K562 (cell line): Measurements from ENCODE around the gene JUNB. TPM values are rescaled to one million over a fixed set of nuclear protein-coding genes. Genes with fewer than 3 reads are reported as not detected.

Source experiments
- ARHGAP35 ChIP-seq: fragments of 450-650 bp; IDR thresholded peaks from 2 replicates; pipeline ENCODE4 v1.6.1; 2018; ENCODE audit not compliant: partially characterized antibody
- ATF1 ChIP-seq, 2 experiments: fragments of 450-650 bp in 1 of 2; IDR thresholded peaks; 2 replicates each; pipeline ENCODE4 v1.6.1; 2016; ENCODE audit warnings: missing compliant biosample characterization in 1 of 2, missing genetic modification characterization in 1 of 2
- CBX3 ChIP-seq, 2 experiments: IDR thresholded peaks; 1 replicate in 1 of 2; 2 replicates in 1 of 2; pipeline ENCODE4 v1.6.1; 2012; ENCODE audit warnings: inconsistent platforms in 2 of 2, low read length in 2 of 2, borderline replicate concordance in 1 of 2, control low read depth in 1 of 2
- CSDE1 ChIP-seq, 2 experiments: fragments of 450-650 bp; IDR thresholded peaks; 2 replicates each; pipeline ENCODE4 v1.6.1; 2016; ENCODE audit warnings: mild to moderate bottlenecking in 1 of 2
- CTBP1 ChIP-seq: fragments of 450-650 bp; IDR thresholded peaks from 2 replicates; pipeline ENCODE4 v1.6.1; 2016; ENCODE audit warnings: borderline replicate concordance
- DPF2 ChIP-seq: fragments of 450-650 bp; IDR thresholded peaks from 2 replicates; pipeline ENCODE4 v1.6.1; 2016
- ELF4 ChIP-seq: fragments of 450-650 bp; formaldehyde crosslinking; IDR thresholded peaks from 2 replicates; pipeline ENCODE4 v1.4.0; 2022; ENCODE audit warnings: missing genetic modification characterization
- EP400 ChIP-seq: fragments of 450-650 bp; IDR thresholded peaks from 2 replicates; pipeline ENCODE4 v1.6.1; 2017; ENCODE audit warnings: antibody characterized with exemption, mild to moderate bottlenecking, moderate library complexity
- FOSL1 ChIP-seq: fragments of 200-800 bp; sonication (Bioruptor generic); conservative IDR thresholded peaks from 2 replicates; pipeline ENCODE4 v1.6.1; 2016; ENCODE audit warnings: missing genetic modification characterization, missing compliant biosample characterization
- GATAD2A ChIP-seq: fragments of 450-650 bp; IDR thresholded peaks from 2 replicates; pipeline ENCODE4 v1.6.1; 2017
- HCFC1 ChIP-seq: IDR thresholded peaks from 2 replicates; pipeline ENCODE4 v1.6.1; 2012; ENCODE audit warnings: low read depth, low read length, improper control_type of control experiment
- JUND ChIP-seq, 2 experiments: IDR thresholded peaks; 2 replicates in 1 of 2; 3 replicates in 1 of 2; pipeline ENCODE4 v1.6.1; 2011; ENCODE audit warnings: borderline replicate concordance in 2 of 2, low read depth in 2 of 2, low read length in 2 of 2, improper control_type of control experiment in 1 of 2, missing biosample characterization in 1 of 2, missing genetic modification characterization in 1 of 2, missing genetic modification reagents in 1 of 2
- MEF2D ChIP-seq: conservative IDR thresholded peaks from 2 replicates; pipeline ENCODE4 v1.6.1; 2016; ENCODE audit warnings: low read depth, missing genetic modification characterization, missing compliant biosample characterization
- MYC ChIP-seq, 2 experiments: fragments of 250-450 bp in 1 of 2; sonication (Bioruptor Pico) in 1 of 2; IDR thresholded peaks; 2 replicates each; pipeline versions ENCODE4 v1.5.1 to v1.6.1; 2012 to 2021; ENCODE audit warnings: low read depth in 2 of 2, borderline replicate concordance in 1 of 2, improper control_type of control experiment in 1 of 2, low read length in 1 of 2, mild to moderate bottlenecking in 1 of 2, moderate library complexity in 1 of 2
- NR2C1 ChIP-seq, 2 experiments: fragments of 450-650 bp; IDR thresholded peaks; 2 replicates each; pipeline ENCODE4 v1.6.1; 2017; ENCODE audit warnings: mild to moderate bottlenecking in 2 of 2, antibody characterized with exemption in 1 of 2, inconsistent platforms in 1 of 2, missing compliant biosample characterization in 1 of 2, missing genetic modification characterization in 1 of 2
- NUFIP1 ChIP-seq: fragments of 450-650 bp; IDR thresholded peaks from 2 replicates; pipeline ENCODE4 v1.6.1; 2018; ENCODE audit not compliant: partially characterized antibody
- PHF20 ChIP-seq: fragments of 450-650 bp; IDR thresholded peaks from 2 replicates; pipeline ENCODE4 v1.6.1; 2018; ENCODE audit not compliant: partially characterized antibody
- TAF7 ChIP-seq: fragments of 450-650 bp; IDR thresholded peaks from 2 replicates; pipeline ENCODE4 v1.6.1; 2016; ENCODE audit warnings: missing genetic modification characterization, missing compliant biosample characterization
- ZEB2 ChIP-seq: fragments of 450-650 bp; IDR thresholded peaks from 2 replicates; pipeline ENCODE4 v1.6.1; 2016
- ZNF24 ChIP-seq: fragments of 450-650 bp; IDR thresholded peaks from 2 replicates; pipeline ENCODE4 v1.6.1; 2016
- ZNF436 ChIP-seq: fragments of 250-450, 450-650 bp; sonication (Bioruptor Pico); formaldehyde crosslinking; IDR thresholded peaks from 2 replicates; pipeline ENCODE4 v1.7.0; 2020; ENCODE audit warnings: mild to moderate bottlenecking
- polyA plus RNA-seq, 8 experiments: library from polyadenylated mRNA; depleted of rRNA in 4 of 8; stranded (reverse) in 5 of 8; unstranded in 3 of 8; fragments of >200 nt; fragmentation: Nextera tagmentation in 2 of 8; fragmentation: Illumina TruSeq in 1 of 8; extraction: Ambion mirVana in 2 of 8; extraction: Trizol in 1 of 8; gene quantifications; 2 replicates each; pipeline versions ENCODE4 v1.2.1 to v1.2.3, GENCODE V29; 2011 to 2014; ENCODE audit warnings: inconsistent platforms in 1 of 8, missing spikeins in 1 of 8
- total RNA-seq, 7 experiments: library from RNA; depleted of rRNA in 6 of 7; stranded (reverse); fragments of >200 nt in 6 of 7; fragmentation: Illumina TruSeq in 2 of 7; extraction: Trizol in 2 of 7; gene quantifications; 2 replicates each; pipeline versions ENCODE4 v1.2.1 to v1.2.3, GENCODE V29; 2011 to 2021; ENCODE audit warnings: low replicate concordance in 1 of 7
- TF ChIP-seq, protein P1 (sequence below): fragments of 450-650 bp; formaldehyde crosslinking; IDR thresholded peaks from 2 replicates; pipeline ENCODE4 v1.4.0; 2020; ENCODE audit warnings: mild to moderate bottlenecking
- TF ChIP-seq, protein P2 (sequence below), 2 experiments: fragments of 450-650 bp; conservative IDR thresholded peaks; 2 replicates each; pipeline ENCODE4 v1.6.1; 2017; ENCODE audit warnings: mild to moderate bottlenecking in 2 of 2, moderate library complexity in 2 of 2
- TF ChIP-seq, protein P3 (sequence below): fragments of 250-450 bp; sonication (Bioruptor Pico); IDR thresholded peaks from 2 replicates; pipeline ENCODE4 v1.4.0; 2020; ENCODE audit warnings: mild to moderate bottlenecking

JUNB gene
- total and polyA plus RNA-seq, 9 of the 15 experiments (the other 6 are each of a cell fraction or from before 2014, with no cell fraction given) = 0.23 to 88.1 (median 13.1) TPM

DNA sequence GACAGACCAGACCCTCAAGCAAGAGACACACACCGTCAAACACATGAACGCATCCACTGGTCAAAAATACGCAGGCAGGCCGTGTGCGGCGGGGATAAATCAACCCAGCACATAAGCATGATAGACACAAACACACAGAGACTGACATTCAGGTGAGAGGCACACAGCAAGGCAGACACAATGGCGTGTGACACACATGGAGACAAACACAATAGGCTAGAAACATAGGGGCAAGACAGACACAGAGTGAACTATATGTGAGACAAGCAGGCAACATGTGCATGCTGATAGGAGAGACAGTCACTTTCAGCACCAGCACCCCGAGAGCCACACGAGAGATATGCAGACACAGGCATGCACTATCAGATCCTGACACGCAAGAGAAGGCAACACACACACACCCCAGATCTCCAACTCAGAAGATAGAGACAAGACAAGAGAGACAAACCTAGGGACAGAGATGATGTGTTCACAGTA, 6.9 kb upstream of the JUNB start (continued):
- peak; percentile 62; the same call in 1 of the 2 replicates for TF ChIP-seq ELF4
- no peak for TF ChIP-seq ARHGAP35
- TF ChIP-seq, protein P1, sequence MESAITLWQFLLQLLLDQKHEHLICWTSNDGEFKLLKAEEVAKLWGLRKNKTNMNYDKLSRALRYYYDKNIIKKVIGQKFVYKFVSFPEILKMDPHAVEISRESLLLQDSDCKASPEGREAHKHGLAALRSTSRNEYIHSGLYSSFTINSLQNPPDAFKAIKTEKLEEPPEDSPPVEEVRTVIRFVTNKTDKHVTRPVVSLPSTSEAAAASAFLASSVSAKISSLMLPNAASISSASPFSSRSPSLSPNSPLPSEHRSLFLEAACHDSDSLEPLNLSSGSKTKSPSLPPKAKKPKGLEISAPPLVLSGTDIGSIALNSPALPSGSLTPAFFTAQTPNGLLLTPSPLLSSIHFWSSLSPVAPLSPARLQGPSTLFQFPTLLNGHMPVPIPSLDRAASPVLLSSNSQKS (CRISPR knock-in tag) = no peak
- peak; percentile 97 for TF ChIP-seq DPF2
- TF ChIP-seq TAF7 = no peak
- TF ChIP-seq GATAD2A = peak; percentile 92
- peak; percentile 94 for TF ChIP-seq MYC (IDR thresholded peaks at IDR 0.05; ENCODE audit: low read depth, low read length)
- no peak for TF ChIP-seq MYC (CRISPR knock-in tag; IDR thresholded peaks at IDR 0.05; ENCODE audit: borderline replicate concordance, low read depth)
- TF ChIP-seq FOSL1 (tag) = peak; percentile 60; the same call in 1 of the 2 replicates
- TF ChIP-seq CBX3 (IDR thresholded peaks at IDR 0.05; ENCODE audit: borderline replicate concordance in 1 of 2, low read length in 2 of 2) = peak in 1 of 2 experiments; percentile 55; a peak in 1 of 3 replicates
- TF ChIP-seq CSDE1 (IDR thresholded peaks at IDR 0.05) = no peak
- TF ChIP-seq MEF2D (tag) = peak; percentile 72; the same call in 1 of the 2 replicates
- no peak for TF ChIP-seq HCFC1
- peak; percentile 74 for TF ChIP-seq PHF20
- TF ChIP-seq NUFIP1 = peak; percentile 81
- TF ChIP-seq ZNF24 = no peak
- no peak for TF ChIP-seq ZNF436 (CRISPR knock-in tag)
- TF ChIP-seq, protein P2, sequence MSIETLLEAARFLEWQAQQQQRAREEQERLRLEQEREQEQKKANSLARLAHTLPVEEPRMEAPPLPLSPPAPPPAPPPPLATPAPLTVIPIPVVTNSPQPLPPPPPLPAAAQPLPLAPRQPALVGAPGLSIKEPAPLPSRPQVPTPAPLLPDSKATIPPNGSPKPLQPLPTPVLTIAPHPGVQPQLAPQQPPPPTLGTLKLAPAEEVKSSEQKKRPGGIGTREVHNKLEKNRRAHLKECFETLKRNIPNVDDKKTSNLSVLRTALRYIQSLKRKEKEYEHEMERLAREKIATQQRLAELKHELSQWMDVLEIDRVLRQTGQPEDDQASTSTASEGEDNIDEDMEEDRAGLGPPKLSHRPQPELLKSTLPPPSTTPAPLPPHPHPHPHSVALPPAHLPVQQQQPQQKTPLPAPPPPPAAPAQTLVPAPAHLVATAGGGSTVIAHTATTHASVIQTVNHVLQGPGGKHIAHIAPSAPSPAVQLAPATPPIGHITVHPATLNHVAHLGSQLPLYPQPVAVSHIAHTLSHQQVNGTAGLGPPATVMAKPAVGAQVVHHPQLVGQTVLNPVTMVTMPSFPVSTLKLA (conservative IDR thresholded peaks at IDR 0.05) = peak; percentile 82 to 91
- TF ChIP-seq, protein P3, sequence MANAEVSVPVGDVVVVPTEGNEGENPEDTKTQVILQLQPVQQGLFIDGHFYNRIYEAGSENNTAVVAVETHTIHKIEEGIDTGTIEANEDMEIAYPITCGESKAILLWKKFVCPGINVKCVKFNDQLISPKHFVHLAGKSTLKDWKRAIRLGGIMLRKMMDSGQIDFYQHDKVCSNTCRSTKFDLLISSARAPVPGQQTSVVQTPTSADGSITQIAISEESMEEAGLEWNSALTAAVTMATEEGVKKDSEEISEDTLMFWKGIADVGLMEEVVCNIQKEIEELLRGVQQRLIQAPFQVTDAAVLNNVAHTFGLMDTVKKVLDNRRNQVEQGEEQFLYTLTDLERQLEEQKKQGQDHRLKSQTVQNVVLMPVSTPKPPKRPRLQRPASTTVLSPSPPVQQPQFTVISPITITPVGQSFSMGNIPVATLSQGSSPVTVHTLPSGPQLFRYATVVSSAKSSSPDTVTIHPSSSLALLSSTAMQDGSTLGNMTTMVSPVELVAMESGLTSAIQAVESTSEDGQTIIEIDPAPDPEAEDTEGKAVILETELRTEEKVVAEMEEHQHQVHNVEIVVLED (CRISPR knock-in tag) = 0 out of 2 replicates have a peak, but pooled peaks have one; percentile 3
- TF ChIP-seq ZEB2 = peak; percentile 62; the same call in 1 of the 2 replicates
- peak; percentile 80; the same call in 1 of the 2 replicates for TF ChIP-seq CTBP1
- TF ChIP-seq ATF1 (CRISPR knock-in tag; IDR thresholded peaks at IDR 0.05) = no peak
- TF ChIP-seq ATF1 (tag; IDR thresholded peaks at IDR 0.05) = peak; percentile 73
- TF ChIP-seq NR2C1 (IDR thresholded peaks at IDR 0.05) = 0 out of 2 replicates have a peak, but pooled peaks have one; percentile 8
- TF ChIP-seq NR2C1 (tag; IDR thresholded peaks at IDR 0.05) = peak; percentile 2; the same call in 1 of the 2 replicates
- peak; percentile 83 for TF ChIP-seq EP400
- peak; percentile 79; the same call in 1 of the 2 replicates for TF ChIP-seq JUND (IDR thresholded peaks at IDR 0.05; ENCODE audit: borderline replicate concordance, low read depth, low read length)
- TF ChIP-seq JUND (tag; IDR thresholded peaks at IDR 0.05; ENCODE audit: borderline replicate concordance, low read depth, low read length) = peak; percentile 82; the same call in 1 of the 3 replicates
